VCaP (cell line): ENCODE data around the gene CDH4.

Experiments
- H3K27ac ChIP-seq: fragments of 450-650 bp; 2 replicates; pipeline ENCODE4 v1.5.1; 2017
- TF ChIP-seq, protein P1 (sequence below): fragments of 450-650 bp; conservative IDR thresholded peaks from 2 replicates; pipeline ENCODE4 v1.5.1; 2017; ENCODE audit warnings: mild to moderate bottlenecking, moderate library complexity

Gene CDH4

DNA sequence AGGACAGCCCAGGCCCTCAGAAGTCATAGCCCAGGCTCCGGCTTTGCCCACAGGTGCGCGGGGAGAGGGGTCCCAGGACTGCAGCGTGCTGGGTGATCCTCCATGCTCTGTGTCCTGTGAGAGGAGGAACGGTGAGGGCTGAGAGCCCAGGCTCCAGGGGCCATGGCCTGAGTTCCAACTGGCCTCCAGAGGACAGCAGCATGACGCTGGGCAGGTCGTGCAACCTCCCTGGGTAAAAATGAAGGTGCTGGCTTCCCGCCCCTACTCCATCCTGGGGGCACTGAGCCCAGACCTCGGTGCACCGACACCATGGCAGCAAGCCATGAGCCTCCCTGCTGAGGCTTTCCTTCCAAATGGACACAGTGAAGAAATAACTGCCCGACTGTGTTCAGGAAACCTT lies 508.3 kb downstream of the CDH4 start:
- TF ChIP-seq, protein P1, sequence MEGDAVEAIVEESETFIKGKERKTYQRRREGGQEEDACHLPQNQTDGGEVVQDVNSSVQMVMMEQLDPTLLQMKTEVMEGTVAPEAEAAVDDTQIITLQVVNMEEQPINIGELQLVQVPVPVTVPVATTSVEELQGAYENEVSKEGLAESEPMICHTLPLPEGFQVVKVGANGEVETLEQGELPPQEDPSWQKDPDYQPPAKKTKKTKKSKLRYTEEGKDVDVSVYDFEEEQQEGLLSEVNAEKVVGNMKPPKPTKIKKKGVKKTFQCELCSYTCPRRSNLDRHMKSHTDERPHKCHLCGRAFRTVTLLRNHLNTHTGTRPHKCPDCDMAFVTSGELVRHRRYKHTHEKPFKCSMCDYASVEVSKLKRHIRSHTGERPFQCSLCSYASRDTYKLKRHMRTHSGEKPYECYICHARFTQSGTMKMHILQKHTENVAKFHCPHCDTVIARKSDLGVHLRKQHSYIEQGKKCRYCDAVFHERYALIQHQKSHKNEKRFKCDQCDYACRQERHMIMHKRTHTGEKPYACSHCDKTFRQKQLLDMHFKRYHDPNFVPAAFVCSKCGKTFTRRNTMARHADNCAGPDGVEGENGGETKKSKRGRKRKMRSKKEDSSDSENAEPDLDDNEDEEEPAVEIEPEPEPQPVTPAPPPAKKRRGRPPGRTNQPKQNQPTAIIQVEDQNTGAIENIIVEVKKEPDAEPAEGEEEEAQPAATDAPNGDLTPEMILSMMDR: no peak

DNA sequence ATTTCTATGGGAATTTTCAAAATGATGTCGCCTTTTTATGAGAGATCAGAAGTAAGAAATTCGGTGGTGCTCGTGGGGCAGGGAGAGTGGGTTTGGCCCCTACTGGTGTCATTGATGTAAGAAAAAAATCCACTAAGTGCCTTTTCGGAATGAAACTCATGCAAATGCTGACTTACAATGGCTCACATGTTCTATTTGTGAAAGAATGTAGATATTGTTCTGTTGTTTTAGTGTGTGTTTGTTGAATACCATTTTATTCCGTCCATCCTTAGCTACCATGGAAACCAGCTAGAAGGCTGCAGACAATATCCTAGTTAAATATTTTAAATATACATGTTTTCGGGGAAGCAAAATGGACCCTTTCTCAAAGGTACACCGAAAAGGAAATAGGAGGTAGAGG lies 508.7 kb downstream of the CDH4 start:
- TF ChIP-seq, protein P1: no peak
- H3K27ac ChIP-seq: no peak overlapping the region

More for the DNA sequence above, 508.3 kb downstream of the CDH4 start:
- H3K27ac ChIP-seq: no peak overlapping the region

DNA sequence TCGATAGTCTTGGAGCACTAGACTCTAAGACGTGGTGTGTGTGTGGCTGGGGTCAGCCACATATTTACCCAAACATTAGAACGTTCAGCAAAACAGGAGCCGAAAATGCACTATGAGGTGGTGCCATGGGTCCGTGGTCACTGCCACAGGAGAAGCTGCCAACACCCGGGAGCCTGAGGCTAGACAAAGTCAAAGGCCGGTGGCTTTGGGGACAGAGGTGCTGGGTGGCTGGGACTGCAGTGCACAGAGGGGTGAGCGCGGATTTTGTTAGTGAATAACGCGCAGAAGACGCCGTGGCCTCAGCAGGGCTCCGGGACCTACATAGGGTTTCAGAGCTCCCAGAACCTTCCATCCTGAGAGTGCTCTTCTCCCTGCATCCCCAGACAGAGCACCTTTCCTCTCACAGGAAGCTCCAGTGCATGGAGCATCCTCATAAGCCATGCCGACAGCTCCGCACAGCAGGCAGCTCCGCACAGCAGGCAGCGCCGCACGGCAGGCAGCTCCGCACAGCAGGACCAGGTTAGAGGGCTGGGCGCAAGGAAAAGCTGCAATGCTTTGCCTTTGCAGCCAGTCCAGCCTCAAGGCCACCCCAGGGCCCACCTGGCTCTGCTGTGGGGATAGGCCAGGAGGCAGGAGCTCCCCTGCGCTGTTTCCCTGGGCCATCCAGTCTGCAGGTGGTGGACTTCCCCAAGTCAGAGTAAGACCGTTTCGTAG lies 509.5 kb downstream of the CDH4 start:
- no peak overlapping the region for H3K27ac ChIP-seq
- TF ChIP-seq, protein P1: no peak

DNA sequence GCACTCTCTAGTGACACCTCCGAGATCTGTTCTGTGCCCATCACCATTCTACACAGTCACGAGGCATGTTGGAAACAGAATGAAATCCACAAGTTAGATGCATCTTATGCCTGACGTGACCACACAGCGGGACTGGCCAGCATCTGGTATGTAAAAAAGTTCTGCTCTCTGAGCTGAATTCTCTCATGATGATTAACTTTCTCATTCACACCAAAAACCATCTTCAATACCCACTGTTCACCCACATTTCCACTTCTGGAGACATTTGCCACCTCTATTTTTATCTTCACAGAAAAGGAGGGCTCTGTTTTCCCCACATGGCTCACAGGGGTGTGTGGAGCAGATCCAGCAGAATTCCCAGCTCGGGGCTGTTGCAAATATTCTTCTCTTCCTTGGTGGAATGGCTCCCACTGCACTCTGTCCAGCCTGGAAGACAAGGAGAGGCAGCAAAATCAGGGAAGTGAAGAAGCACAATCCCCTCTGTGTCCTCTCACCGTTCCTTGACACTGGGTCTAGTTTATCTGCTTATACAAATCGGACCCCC lies 510.2 kb downstream of the CDH4 start:
- no peak overlapping the region for H3K27ac ChIP-seq
- TF ChIP-seq, protein P1: no peak

DNA sequence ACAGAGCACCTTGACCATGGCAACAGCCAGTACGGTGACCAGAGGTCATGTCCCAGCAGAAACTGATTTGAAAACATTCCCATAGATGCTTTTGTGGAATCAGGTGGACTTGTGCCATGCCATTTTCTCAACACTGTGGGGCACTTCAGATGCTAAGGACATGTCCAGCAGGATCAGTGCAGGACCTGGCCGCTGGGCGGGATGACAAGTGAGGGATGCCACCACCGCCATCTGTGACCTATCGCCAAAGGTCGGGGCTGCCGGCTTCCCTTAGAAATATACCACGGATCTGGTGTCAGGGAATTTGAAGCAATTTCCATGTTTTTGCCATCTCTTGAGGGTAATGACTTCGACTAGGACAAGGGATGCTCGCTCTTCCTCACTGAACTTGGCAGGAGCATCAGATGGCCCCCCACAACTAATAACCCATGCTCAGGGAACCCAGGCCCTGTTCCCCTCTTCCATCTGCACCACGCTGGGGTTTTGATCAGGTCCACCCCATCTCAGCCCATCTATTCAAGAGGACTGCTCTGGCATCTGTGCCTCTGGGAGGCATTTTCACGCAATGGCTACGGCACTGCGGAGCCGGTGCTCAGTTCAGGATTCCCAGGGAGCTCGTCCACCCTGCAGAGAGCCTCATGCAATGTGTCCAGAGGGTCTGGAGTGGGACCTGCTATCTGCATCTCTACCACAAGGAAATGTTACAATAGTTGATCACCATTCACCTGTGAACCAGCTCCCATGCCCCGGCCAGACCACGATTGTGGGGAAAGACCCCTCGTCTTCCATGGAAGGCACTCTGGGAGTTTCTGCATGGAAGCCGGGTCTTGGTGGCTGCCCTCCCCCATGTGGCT lies 511.1 kb downstream of the CDH4 start:
- TF ChIP-seq, protein P1: no peak
- H3K27ac ChIP-seq: no peak overlapping the region

DNA sequence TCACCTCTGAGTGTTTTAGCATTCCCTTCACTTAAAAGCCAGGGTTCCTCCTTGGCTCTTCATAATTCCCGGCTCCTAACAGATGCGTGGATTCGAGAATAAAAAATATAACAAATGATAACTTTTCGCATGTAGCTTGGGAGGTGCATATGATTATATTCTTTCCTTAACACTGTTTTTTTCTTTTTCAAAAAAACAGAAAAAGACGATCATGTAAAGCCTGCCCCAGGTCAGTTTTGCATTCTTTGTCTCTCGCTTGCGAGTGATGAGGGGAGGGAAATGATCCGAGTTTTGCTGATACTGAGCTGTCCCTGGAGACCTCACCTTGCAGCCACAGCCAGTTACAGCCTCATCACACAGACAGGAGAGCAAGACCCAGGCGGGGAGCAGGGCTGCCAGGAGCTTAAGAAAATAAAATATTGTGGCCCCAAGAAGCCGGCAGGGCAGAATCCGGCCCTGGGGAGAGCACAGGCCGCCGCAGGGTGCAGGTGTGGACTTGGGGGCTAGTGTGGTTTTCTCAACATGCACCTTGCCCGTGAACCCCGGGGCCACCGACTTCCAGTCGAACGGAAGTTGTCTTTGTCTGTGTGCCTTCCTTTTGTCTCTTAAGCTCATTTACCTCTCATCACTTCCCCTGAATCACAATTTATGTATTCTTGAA lies 511.8 kb downstream of the CDH4 start:
- TF ChIP-seq, protein P1: no peak
- H3K27ac ChIP-seq: no peak overlapping the region
